Loucy (cell line): Measurements from ENCODE around the gene TSR1.

Experiments used
- EZH2phosphoT487 ChIP-seq: fragments of 200-600 bp; IDR thresholded peaks from 2 replicates; pipeline ENCODE4 v1.6.1; 2018; ENCODE audit warnings: antibody characterized with exemption, mild to moderate bottlenecking, moderate library complexity, borderline replicate concordance
- TF ChIP-seq, protein P1 (sequence below): fragments of 200-600 bp; sonication (generic); conservative IDR thresholded peaks from 2 replicates; pipeline ENCODE4 v1.5.1; 2014; ENCODE audit warnings: mild to moderate bottlenecking, antibody characterized with exemption, low read length

DNA sequence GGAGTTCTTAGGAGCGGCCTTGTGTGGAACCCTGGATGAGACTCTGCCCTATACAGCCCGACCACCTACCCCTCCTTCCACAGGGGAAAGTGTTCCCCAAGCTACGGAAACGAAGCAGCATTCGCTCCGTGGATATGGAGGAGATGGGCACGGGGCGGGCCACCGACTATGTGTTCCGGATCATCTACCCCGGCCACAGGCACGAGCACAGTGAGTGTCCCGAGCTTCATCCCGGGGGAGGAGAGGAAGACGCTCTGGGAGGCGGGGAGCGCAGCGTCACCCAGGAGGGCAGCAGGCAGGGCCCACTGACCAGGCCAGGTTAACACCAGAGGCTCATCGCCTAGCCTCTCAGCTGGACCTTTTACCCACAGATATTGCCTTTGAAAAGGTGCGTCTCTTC lies 28.9 kb upstream of the TSR1 start:
- TF ChIP-seq, protein P1, sequence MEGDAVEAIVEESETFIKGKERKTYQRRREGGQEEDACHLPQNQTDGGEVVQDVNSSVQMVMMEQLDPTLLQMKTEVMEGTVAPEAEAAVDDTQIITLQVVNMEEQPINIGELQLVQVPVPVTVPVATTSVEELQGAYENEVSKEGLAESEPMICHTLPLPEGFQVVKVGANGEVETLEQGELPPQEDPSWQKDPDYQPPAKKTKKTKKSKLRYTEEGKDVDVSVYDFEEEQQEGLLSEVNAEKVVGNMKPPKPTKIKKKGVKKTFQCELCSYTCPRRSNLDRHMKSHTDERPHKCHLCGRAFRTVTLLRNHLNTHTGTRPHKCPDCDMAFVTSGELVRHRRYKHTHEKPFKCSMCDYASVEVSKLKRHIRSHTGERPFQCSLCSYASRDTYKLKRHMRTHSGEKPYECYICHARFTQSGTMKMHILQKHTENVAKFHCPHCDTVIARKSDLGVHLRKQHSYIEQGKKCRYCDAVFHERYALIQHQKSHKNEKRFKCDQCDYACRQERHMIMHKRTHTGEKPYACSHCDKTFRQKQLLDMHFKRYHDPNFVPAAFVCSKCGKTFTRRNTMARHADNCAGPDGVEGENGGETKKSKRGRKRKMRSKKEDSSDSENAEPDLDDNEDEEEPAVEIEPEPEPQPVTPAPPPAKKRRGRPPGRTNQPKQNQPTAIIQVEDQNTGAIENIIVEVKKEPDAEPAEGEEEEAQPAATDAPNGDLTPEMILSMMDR, result no peak
- no peak for TF ChIP-seq EZH2phosphoT487
